Adrenal gland (tissue), 5 donors: ENCODE measurements around the gene SSBP2.

ENCODE experiments used
- CTCF ChIP-seq, 6 experiments: fragments of 450-650 bp in 4 of 6; fragments of 200-600 bp in 2 of 6; sonication (generic) in 1 of 6; IDR thresholded peaks; 1 replicate in 5 of 6; 2 replicates in 1 of 6; pipeline versions ENCODE4 v1.5.1 to v1.8.0; 2016 to 2021; ENCODE audit warnings: antibody characterized with exemption in 6 of 6, mild to moderate bottlenecking in 2 of 6, moderate library complexity in 1 of 6
- POLR2A ChIP-seq, 2 donors: fragments of 450-650 bp; IDR thresholded peaks; one replicate each; pipeline ENCODE4 v1.6.1; 2017; ENCODE audit warnings: antibody characterized with exemption in 2 of 2, mild to moderate bottlenecking in 2 of 2, moderate library complexity in 1 of 2
- donor health status: DM: no; HTN: no; CAD: no.

DNA sequence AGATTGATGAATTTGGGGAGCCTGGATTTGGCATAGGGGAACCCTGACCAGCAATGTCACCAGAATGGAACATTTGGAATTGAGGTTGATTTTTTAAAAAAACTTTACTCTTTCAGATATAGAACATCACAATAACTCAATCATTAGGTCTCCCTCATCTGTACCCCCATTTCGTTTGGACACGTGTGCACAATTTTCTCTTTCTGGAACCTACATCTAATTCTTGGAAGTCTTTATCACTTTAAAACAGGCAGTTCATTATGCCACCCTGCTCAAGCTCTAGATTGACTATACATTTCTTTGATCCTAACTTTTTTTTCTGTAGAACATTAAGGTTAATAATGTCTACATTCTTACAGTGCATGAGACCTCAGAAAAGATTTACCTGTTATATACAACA, 3.7 kb upstream of the SSBP2 start:
- no peak for TF ChIP-seq CTCF (IDR thresholded peaks at IDR 0.05)
- TF ChIP-seq POLR2A (IDR thresholded peaks at IDR 0.05): no peak
